ENCODE measurements around the gene ITGB1BP1.

DNA sequence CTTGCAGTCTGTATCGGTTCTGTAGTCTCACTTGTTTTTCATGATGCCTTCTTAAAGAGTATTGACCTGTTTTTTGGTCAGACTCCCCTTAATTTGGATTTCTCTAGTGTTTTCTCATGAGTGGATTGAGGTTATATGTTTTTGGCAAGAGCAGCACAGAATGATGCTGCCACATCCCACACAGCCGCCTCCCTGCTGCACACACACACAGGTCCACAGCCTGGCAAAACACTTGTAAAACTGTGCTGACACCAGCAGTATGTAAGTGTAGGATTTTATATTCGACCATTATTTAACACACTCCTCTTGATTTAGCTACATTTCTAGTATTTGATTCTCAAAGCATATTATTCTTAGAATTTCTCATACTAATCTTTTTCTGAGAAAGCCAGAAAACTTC lies 68.1 kb downstream of the ITGB1BP1 start:
- TF ChIP-seq, protein P1, sequence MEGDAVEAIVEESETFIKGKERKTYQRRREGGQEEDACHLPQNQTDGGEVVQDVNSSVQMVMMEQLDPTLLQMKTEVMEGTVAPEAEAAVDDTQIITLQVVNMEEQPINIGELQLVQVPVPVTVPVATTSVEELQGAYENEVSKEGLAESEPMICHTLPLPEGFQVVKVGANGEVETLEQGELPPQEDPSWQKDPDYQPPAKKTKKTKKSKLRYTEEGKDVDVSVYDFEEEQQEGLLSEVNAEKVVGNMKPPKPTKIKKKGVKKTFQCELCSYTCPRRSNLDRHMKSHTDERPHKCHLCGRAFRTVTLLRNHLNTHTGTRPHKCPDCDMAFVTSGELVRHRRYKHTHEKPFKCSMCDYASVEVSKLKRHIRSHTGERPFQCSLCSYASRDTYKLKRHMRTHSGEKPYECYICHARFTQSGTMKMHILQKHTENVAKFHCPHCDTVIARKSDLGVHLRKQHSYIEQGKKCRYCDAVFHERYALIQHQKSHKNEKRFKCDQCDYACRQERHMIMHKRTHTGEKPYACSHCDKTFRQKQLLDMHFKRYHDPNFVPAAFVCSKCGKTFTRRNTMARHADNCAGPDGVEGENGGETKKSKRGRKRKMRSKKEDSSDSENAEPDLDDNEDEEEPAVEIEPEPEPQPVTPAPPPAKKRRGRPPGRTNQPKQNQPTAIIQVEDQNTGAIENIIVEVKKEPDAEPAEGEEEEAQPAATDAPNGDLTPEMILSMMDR (IDR thresholded peaks at IDR 0.05 in 8 of 11, conservative IDR thresholded peaks at IDR 0.05 in 3 of 11), result no peak
- TF ChIP-seq POLR2AphosphoS5 (IDR thresholded peaks at IDR 0.05), result no peak
- no peak for TF ChIP-seq POLR2A (IDR thresholded peaks at IDR 0.05)

Measured in spleen (tissue), 7 donors.